ENCODE measurements around the gene UBE2M.
"Not testable (repeated sequence)": the region's sequence is repeated elsewhere in the genome, so short reads cannot be mapped to it uniquely, and the experiment has no call there.

Gene UBE2M

DNA sequence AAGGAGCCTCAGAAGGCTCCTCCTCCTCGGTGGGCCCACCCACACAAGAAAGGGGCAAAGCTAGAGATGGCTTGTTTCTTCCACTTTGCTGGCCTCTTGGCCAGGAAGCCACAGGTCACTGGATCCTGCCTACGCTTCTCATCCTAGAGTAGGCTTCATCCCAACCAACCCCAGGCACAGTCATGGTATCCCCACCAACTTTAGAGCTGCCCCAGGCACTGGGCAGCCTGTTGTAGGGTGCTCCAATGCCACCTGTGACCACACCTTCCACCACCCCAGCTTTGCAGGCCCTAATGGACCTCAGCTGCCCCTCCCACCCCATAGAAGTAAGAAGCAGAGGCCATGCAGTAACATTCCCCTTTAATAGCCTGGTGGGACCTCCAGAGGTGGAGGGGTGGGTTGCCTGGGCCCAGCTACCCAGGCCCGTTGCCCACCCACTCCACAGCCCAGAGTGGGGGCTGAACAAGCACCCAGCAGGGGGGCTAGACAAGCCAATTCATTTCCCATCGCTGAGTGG is 3.0 kb downstream of the UBE2M start:
- no peak for DNase-seq

DNA sequence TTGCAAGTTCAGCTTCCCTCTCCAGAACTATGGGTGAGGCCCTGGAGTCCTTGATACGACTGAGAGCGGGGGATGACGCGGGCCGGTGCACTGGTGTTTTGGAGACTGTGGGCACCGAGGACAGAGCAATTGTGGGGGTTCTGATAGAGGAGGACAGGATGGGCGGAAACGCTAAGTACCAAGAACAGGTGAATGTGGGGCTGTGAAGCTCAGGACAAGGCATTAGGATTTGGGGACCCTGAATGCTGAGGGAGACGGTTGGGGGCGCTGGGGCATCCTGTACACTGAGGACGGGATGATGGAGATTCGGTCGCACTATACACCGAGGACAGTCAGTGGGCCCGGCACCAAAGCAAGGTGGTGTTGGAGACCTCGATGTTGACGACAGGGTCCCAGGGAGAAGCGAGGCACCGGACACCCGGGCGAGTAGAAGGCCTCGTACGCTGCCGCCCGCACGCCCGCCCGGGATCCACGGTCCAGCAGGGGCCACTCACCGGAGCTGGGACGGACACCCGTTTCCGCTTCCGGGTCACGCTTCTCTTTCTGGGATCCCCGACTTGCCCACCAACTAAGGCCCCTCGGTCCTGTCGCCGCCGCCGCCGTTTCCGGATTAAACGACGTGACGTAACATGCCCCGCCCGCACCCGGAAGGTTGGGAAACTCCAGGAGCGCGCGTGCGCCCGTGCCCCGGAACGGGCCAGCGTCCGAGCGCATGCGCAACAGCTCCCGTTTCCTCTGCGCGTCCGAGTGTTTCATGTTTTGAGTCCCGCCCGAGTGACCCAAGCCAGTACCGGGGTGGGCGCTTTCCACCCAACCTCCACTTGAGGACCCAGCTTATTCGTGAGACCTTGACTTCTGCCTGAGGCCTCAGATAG is 3.7 kb downstream of the UBE2M start, which contains the start of gene CHMP2A:
TSS of gene CHMP2A (minus strand) at position 612 of the 875 bp plus-strand sequence. CDS start 893 bp downstream, outside the sequence.
- DNase-seq = no peak

DNA sequence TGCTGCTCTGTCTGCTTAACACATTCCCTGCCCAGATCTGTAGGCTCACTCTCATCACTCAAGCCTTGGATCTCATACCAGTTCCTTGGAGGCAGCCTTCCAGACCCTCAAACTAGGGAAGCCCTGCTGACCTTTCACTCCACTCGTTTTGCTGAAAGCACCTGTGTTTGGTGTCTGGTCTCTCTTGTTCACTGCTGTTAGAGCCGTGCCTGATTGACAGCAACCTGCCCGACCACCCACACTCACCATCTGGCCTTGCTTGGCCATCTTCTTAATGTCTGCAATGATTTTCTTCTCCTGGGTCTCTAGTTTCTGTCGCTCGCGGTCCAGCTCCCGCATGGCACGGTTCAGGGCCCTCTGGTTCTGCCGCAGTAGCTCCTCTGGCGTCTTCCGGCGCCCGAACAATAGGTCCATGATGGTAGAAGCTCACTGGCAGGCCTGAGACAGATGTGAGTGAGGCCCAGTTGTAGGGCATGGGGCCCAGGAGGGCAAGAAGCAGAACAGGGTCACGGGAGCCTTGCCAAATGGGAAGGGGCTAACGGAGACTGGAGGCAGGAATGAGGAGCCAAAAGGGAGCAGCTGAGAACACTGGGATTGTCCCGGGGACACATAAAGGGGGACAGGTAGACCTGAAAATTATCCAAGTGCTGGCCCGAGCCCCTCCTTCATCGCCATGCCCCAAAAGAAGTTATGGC is 4.5 kb downstream of the UBE2M start:
- DNase-seq = no peak

DNA sequence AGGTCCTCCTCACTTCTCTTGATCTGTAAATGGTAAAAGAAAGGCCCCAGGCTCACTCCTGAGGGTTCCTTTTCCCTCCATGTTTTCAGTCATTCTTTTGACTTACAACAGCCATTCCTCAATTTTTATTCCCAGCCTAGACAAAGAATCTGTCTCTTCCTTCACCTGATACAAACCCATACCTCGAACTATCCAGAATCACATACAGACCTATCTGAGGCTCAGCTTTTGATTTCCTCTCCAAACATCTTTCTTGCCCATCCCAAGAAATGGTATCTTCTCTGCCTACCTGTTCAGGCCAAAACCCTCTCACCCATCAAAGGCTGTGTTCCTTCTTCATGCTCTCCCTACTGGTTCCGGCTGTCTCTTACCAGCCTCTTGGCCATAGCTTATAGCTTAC is 5.8 kb downstream of the UBE2M start:
- DNase-seq = no peak

DNA sequence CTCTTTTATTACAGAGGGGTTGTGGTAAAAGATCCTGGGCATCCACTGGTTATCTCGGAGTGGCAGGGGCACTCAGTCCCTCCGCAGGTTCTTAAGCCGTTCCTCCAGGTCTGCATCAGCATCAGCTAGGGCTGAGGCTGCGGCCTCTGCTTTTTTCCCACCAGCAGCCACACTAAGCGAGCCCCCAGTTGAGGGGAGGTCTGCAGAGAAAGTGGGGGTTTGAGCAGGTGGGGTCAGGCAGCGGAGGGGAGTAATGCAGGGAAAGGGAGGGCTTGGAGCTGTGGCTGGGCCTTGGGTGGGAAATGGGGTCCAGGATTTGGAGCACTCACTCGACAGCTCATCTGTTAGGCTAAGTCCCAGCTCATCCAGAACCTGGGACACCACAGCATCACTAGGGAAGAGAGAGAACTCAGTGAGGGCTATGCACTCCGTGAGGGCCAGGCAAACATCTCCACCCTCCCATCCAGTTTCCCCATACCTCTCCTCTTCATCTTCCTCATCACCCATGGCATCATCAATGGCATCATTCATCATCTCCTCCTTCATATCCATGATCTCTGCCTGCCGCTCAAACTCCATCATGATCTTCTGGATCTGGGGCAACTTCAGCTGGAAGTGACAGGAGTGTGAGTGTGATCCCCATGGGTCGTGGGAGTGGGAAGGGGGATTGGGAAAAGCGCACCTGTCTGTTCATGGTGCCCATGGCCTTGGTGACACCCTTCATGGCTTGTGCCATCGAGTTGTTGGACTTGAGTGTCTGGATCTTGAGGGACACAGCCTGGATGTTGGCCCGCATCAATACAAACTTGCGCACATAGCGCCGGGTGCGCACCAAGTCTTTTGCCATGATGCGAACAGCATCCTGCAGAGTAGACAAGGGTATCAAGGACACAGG is 6.6 kb downstream of the UBE2M start:
- no peak for DNase-seq

DNA sequence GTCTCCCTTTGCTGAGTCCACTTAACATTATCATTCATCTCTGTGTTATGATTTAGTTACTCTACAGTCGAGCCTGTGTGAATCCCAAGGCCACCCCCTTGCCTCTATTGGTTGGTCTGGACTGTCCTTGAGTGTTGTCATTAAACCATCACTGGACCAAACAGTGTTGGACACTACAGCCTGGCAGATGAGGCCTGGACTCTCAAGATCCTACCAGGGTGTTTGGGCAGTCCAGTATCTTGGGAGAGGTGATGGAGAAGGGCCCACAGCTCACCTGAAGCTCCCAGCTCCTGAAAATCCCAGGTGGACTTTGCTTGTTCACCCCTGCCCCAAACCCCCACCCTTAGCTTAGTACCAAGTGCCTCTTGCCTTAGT is 7.3 kb downstream of the UBE2M start:
- no peak for DNase-seq

DNA sequence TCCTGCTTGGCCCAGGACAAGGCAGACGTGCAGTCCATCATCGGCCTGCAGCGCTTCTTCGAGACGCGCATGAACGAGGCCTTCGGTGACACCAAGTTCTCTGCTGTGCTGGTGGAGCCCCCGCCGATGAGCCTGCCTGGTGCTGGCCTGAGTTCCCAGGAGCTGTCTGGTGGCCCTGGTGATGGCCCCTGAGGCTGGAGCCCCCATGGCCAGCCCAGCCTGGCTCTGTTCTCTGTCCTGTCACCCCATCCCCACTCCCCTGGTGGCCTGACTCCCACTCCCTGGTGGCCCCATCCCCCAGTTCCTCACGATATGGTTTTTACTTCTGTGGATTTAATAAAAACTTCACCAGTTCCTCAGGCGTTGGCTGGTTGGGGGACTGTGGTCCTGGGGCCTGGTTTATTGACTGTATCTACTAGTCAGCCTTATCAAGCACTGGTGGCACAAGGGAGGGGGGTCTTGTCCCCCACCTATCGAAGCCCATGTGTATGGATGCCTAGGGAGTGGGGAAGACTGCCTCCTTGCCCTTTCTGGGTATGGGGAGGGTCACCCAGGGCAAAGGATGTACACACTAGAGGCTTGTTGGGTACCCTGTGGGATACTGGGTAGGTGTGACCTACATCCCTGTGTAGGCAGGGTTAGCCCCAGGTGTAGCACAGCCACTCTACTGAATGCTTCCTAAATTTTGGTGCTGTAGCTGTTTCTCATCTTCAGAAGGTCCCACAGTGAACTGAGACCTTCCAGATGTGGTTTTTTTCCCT is 7.9 kb downstream of the UBE2M start:
- no peak for DNase-seq

DNA sequence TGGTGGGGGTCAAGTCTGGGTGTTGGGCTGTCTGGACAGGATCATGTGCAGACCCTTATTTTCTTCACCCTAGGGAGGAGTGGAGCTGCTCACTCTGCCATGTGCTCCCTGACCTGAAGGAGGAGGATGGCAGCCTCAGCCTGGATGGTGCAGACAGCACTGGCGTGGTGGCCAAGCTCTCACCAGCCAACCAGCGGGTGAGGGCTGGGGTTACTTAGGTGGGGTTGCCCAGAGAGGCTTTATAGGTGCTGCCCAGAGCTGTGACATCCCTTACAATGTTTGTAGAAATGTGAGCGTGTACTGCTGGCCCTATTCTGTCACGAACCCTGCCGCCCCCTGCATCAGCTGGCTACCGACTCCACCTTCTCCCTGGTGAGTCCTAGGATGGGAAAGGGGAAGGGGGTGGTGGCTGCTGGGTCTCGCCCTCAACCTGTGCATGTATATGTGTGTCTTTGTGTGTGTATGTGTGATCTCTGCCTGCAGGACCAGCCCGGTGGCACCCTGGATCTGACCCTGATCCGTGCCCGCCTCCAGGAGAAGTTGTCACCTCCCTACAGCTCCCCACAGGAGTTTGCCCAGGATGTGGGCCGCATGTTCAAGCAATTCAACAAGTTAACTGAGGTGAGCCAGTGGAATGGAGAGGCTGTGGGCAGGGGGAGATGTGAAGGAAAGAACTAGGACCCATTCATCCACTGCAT is 8.6 kb downstream of the UBE2M start:
- no peak for DNase-seq

DNA sequence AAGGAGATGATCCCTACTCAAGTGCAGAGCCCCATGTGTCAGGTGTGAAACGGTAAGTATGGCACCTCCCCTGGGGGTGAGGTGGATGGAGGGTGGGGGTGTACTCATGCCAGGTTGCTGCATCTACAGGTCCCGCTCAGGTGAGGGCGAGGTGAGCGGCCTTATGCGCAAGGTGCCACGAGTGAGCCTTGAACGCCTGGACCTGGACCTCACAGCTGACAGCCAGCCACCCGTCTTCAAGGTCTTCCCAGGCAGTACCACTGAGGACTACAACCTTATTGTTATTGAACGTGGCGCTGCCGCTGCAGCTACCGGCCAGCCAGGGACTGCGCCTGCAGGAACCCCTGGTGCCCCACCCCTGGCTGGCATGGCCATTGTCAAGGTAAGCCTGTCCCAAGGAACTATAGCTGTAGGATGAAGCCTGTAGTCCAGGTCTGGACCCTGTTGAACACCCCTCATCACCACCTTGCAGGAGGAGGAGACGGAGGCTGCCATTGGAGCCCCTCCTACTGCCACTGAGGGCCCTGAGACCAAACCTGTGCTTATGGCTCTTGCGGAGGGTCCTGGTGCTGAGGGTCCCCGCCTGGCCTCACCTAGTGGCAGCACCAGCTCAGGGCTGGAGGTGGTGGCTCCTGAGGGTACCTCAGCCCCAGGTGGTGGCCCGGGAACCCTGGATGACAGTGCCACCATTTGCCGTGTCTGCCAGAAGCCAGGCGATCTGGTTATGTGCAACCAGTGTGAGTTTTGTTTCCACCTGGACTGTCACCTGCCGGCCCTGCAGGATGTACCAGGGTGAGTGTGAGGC is 9.3 kb downstream of the UBE2M start:
- DNase-seq = no peak

DNA sequence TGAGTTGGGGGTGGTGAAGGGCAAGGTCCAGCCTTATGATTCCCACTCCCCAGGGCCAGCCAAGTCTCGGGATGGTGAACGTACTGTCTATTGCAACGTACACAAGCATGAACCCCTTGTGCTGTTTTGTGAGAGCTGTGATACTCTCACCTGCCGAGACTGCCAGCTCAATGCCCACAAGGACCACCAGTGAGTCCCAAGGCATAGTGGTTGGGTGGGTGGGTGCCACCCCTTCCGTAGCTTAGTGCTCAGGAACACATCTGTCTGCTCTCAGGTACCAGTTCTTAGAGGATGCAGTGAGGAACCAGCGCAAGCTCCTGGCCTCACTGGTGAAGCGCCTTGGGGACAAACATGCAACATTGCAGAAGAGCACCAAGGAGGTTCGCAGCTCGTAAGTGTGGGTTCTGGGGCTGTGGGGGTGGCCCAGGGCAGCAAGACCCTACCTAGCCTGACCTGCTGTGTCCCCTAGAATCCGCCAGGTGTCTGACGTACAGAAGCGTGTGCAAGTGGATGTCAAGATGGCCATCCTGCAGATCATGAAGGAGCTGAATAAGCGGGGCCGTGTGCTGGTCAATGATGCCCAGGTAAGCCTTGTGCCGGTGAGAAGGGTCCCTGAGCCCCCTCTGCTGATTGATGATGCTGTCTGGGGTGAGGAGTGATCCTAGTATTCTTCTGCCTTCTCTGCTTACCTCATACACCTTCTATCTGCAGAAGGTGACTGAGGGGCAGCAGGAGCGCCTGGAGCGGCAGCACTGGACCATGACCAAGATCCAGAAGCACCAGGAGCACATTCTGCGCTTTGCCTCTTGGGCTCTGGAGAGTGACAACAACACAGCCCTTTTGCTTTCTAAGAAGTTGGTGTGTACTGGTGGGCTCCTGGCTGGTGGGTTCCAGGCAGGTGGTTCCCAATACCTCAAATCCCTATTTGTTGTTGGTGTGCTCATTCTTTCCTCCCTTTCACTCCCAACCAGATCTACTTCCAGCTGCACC is 10.8 kb downstream of the UBE2M start:
- DNase-seq = no peak

DNA sequence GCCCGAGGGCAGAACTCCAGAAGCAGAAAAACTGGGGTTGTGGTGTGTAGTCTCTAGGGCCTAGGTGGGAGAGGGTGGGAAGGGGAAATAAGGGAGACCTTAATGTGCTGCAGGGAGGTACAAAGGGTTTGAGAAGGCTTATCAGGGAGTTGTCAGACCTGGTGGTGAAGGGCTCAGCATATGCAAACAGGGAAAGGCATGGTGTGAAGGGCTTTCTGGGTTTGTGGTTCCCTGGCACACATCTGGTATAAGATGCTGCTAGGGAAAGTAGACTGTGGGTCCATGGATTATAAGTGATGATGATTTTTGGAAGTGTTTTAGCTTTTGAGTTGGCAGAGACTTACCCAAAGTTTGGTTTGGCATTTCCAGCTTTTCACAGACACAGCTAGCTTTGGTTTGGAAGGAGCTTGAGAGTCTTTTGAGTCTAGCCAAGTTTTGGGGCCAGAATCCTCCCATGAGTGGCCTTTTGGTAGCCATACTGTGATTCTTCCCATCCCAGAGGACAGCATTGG is 12.3 kb downstream of the UBE2M start:
- DNase-seq = no peak

DNA sequence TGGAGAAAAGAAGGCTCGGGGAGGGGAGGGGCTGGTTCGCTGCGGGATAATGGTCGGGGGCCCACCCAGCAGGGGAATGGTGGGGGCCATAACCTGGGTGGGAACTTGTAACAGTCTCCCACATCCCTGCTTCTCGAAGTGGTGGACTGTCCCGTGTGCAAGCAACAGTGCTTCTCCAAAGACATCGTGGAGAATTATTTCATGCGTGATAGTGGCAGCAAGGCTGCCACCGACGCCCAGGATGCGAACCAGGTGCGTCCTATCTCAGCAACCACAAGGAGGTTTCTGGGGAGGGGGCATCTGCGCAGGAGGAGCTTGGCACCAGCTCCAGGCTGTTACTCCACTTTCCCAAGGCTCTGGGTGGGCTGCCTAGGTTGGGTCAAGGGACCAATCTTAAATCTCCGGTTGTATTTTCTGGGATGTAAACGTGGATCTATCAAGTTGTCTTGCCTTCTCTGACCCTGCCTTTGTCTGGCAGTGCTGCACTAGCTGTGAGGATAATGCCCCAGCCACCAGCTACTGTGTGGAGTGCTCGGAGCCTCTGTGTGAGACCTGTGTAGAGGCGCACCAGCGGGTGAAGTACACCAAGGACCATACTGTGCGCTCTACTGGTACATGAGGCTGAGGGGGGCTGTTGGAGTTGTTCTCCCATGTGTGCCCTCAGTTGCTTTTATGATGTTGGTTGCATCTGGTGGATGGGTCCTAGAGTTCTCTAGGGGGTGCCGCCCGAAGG is 13.0 kb downstream of the UBE2M start:
- DNase-seq = no peak

DNA sequence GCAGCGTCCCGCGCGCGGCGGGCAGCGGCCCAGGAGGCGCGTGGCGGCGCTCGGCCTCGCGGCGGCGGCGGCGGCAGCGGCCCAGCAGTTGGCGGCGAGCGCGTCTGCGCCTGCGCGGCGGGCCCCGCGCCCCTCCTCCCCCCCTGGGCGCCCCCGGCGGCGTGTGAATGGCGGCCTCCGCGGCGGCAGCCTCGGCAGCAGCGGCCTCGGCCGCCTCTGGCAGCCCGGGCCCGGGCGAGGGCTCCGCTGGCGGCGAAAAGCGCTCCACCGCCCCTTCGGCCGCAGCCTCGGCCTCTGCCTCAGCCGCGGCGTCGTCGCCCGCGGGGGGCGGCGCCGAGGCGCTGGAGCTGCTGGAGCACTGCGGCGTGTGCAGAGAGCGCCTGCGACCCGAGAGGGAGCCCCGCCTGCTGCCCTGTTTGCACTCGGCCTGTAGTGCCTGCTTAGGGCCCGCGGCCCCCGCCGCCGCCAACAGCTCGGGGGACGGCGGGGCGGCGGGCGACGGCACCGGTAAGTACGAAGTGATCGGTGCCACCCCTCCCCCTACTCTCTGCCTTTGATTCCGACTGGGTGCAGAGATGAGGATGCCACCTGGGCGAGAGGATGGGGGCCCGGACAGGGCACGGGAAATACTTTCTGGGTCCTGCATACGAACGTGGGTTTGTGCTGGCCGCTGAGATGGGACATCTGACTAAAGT is 13.7 kb downstream of the UBE2M start:
- DNase-seq = no peak

DNA sequence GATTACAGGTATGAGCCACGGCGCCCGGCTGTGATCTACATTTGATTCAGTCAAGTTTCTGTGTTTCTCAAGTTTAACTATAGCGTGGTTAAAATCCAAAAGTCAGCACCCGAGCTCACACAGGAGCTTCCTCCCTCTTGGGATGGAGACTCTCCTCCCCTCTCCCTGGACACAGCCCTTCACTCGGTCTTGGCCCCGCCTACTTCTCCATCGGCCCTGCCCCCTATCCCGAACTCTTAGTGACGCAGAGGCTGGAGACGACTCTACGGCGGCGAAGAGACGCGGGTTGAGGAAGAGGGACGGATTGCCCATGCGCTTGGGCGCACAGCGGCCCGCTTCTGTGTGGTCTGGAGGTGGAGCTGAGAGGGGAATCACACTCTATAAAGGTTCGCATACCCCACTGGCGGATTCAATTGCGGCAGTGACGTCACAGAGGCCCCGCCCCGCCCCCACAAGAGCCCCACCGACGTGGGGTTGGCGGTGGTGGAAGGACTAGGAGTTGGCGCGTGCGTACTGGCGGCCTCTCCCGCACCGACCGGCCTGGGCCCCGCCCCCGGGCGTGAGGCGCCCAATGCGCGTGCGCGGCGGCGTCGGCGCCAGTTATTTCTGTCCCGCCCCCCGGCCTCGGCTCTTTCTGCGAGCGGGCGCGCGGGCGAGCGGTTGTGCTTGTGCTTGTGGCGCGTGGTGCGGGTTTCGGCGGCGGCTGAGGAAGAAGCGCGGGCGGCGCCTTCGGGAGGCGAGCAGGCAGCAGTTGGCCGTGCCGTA is 14.4 kb downstream of the UBE2M start, which contains the start of gene TRIM28:
TSS of gene TRIM28 (plus strand) at position 239 of the 765 bp plus-strand sequence. CDS start 694 bp downstream, outside the sequence.
- no peak for DNase-seq

DNA sequence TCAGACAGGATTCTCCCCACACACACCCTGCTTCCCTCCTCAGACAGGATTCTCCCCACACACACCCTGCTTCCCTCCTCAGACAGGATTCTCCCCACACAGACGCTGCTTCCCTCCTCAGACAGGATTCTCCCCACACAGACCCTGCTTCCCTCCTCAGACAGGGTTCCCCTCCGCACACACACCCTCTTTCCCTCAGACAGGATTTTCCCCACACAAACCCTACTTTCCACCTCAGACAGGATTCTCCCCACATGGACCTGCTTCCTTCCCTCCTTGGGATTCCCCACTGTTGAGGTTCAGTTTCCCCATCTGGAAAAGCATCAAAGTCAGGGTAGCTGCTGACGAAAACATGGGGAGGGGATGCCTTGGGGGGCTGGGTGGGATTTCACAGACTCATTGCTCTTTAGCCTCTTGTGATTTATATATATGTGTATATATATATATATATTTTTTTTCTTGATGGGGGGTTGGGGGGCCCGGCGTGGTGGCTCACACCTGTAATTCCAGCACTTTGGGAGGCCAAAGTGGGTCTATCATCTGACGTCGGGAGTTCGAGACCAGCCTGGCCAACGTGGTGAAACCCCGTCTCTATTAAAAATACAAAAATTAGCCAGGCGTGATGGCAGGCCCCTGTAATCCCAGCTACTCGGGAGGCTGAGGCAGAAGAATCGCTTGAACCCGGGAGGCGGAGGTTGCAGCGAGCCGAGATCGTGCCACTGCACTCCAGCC is 15.6 kb downstream of the UBE2M start:
- DNase-seq = not testable (repeated sequence)

DNA sequence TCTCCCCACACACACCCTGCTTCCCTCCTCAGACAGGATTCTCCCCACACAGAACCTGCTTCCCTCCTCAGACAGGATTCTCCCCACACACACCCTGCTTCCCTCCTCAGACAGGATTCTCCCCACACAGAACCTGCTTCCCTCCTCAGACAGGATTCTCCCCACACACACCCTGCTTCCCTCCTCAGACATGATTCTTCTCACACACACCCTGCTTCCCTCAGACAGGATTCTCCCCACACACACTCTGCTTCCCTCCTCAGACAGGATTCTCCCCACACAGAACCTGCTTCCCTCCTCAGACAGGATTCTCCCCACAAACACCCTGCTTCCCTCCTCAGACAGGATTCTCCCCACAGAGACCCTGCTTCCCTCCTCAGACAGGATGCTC is 19.2 kb downstream of the UBE2M start:
- DNase-seq = not testable (repeated sequence)
